Common myeloid progenitor, CD34-positive (primary cell): ENCODE results near the gene CHRND.

Source experiments
- CTCF ChIA-PET: fragments of 350-600 bp; sonication (Branson Sonifier 250); formaldehyde crosslinking; loops from one replicate; lab custom pipeline; 2021; ENCODE audit warnings: antibody characterized with exemption; lab: Charles Lee
- POLR2A ChIA-PET: fragments of 350-600 bp; sonication (Branson Sonifier 250); formaldehyde crosslinking; loops from one replicate; lab custom pipeline; 2021; ENCODE audit warnings: antibody characterized with exemption; lab: Charles Lee
- DNase-seq, 3 donors: peaks; one replicate each; pipeline versions ENCODE4 v3.0.0 to v3.0.0-alpha.2; 2013
- H3K27ac ChIP-seq, 2 experiments: 1 replicate in 1 of 2; 2 replicates in 1 of 2; pipeline ENCODE4 v1.7.0; 2013; ENCODE audit warnings: inconsistent platforms in 2 of 2, low read length in 2 of 2, mild to moderate bottlenecking in 2 of 2, low read depth in 1 of 2, moderate library complexity in 1 of 2; ENCODE audit not compliant: severe bottlenecking in 2 of 2, insufficient read depth in 1 of 2, poor library complexity in 1 of 2
- H3K27me3 ChIP-seq, 5 experiments: replicated peaks in 2 of 5; 1 replicate in 3 of 5; 2 replicates in 2 of 5; pipeline versions ENCODE4 v1.6.1 to v1.7.0; 2013; ENCODE audit warnings: low read length in 4 of 5, mild to moderate bottlenecking in 2 of 5, moderate library complexity in 2 of 5, inconsistent platforms in 1 of 5; ENCODE audit not compliant: insufficient read depth in 5 of 5, control insufficient read depth in 4 of 5
- H3K36me3 ChIP-seq, 4 experiments: 1 replicate in 2 of 4; 2 replicates in 2 of 4; pipeline versions ENCODE4 v1.6.1 to v1.7.0; 2013; ENCODE audit warnings: low read length in 3 of 4, control low read depth in 1 of 4, mild to moderate bottlenecking in 1 of 4; ENCODE audit not compliant: control insufficient read depth in 4 of 4, insufficient read depth in 4 of 4
- H3K4me1 ChIP-seq, 4 experiments: 1 replicate in 3 of 4; 2 replicates in 1 of 4; pipeline versions ENCODE4 v1.6.1 to v1.7.1; 2013; ENCODE audit warnings: low read length in 3 of 4, mild to moderate bottlenecking in 3 of 4, control low read depth in 1 of 4, inconsistent platforms in 1 of 4, moderate library complexity in 1 of 4; ENCODE audit not compliant: control insufficient read depth in 4 of 4, insufficient read depth in 4 of 4; ENCODE audit errors: control extremely low read depth in 1 of 4
- H3K4me3 ChIP-seq, 7 experiments: 1 replicate in 4 of 7; 2 replicates in 3 of 7; pipeline versions ENCODE4 v1.5.1 to v1.7.0; 2013; ENCODE audit warnings: mild to moderate bottlenecking in 7 of 7, low read length in 6 of 7, moderate library complexity in 6 of 7, inconsistent platforms in 2 of 7, low read depth in 2 of 7, control low read depth in 1 of 7; ENCODE audit not compliant: insufficient read depth in 4 of 7, control insufficient read depth in 1 of 7; ENCODE audit errors: extremely low read depth in 1 of 7
- H3K9me3 ChIP-seq, 5 experiments: 1 replicate in 4 of 5; 2 replicates in 1 of 5; pipeline versions ENCODE4 v1.6.1 to v1.7.1; 2013; ENCODE audit warnings: low read length in 4 of 5, mild to moderate bottlenecking in 2 of 5, inconsistent platforms in 1 of 5, low read depth in 1 of 5, moderate library complexity in 1 of 5; ENCODE audit not compliant: control insufficient read depth in 4 of 5, insufficient read depth in 2 of 5; ENCODE audit errors: control extremely low read depth in 1 of 5
- WGBS: methylation state at CpG from one replicate; pipeline ENCODE4 v1.1.5; 2013; ENCODE audit not compliant: insufficient coverage; 5-methylcytosine and 5-hydroxymethylcytosine counted together

CHRND gene

DNA sequence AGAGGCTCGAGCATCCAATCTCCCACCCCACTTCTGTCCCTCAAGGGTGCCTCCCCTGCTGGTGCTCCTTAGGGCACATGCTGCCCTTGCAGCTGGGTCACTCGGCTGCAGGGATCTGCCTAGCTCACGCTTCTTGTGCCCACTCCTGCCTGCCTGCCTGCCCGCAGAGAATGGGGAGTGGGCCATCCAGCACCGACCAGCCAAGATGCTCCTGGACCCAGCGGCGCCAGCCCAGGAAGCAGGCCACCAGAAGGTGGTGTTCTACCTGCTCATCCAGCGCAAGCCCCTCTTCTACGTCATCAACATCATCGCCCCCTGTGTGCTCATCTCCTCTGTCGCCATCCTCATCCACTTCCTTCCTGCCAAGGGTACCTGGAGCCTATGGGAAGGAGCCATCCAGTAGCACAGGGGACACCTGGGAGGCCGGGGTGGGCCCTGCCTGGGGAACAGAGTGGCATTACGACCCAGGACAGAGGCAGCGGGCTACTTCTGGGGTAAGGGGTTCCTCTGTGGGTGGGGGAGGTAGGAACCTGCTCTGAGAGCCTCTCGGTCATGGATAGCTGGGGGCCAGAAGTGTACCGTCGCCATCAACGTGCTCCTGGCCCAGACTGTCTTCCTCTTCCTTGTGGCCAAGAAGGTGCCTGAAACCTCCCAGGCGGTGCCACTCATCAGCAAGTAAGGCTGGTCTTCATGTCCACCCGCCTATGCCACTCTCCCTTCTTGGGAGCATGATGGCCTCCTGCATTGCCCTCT is 16.9 kb downstream of the CHRND start:
- CTCF ChIA-PET = interaction anchor here (0.6 kb wide), 1 partner anchor 207 kb away, joined by 3 read pairs; no protein-coding TSS in a partner anchor
- Histone ChIP-seq H3K9me3 (peaks cover 0 to 1% (median 0%) of the 10 kb centered on the region in 5 experiments), H3K4me1 (peaks cover 0 to 28% (median 9%) of the 10 kb centered on the region in 4 experiments), H3K27ac (no peak overlapping the region), H3K4me3 (no peak overlapping the region), H3K36me3 (peaks cover 7 to 23% (median 15%) of the 10 kb centered on the region in 4 experiments), H3K27me3 (peaks cover 0 to 11% (median 0%) of the 10 kb centered on the region in 5 experiments)
- DNase-seq = no peak
- 95% methylated on average over 19 of the region's 20 CpGs for WGBS
- POLR2A ChIA-PET = no interaction called here

DNA sequence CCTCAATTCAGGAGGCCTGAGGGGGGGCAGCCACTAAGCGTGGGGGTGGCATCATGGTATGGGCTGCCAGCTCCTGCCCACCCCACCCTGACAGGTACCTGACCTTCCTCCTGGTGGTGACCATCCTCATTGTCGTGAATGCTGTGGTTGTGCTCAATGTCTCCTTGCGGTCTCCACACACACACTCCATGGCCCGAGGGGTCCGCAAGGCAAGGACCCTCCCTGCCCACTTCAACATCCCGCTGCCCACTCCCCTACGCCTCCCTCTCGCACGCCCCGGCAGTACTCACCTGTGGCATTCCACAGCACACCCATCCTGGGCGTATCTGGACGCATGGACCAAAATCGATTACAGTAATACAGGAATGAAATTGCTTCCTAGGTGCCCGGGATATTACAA is 17.5 kb downstream of the CHRND start:
- DNase-seq = no peak
- Histone ChIP-seq H3K36me3 (peaks cover 7 to 23% (median 15%) of the 10 kb centered on the region in 4 experiments), H3K27me3 (peaks cover 0 to 10% (median 0%) of the 10 kb centered on the region in 5 experiments), H3K4me1 (peaks cover 0 to 25% (median 9%) of the 10 kb centered on the region in 4 experiments), H3K4me3 (no peak overlapping the region), H3K27ac (no peak overlapping the region), H3K9me3 (peaks cover 0 to 1% (median 0%) of the 10 kb centered on the region in 5 experiments)
- CTCF ChIA-PET = no interaction called here
- POLR2A ChIA-PET = no interaction called here
- WGBS = 88% methylated on average over 13 of the region's 14 CpGs

DNA sequence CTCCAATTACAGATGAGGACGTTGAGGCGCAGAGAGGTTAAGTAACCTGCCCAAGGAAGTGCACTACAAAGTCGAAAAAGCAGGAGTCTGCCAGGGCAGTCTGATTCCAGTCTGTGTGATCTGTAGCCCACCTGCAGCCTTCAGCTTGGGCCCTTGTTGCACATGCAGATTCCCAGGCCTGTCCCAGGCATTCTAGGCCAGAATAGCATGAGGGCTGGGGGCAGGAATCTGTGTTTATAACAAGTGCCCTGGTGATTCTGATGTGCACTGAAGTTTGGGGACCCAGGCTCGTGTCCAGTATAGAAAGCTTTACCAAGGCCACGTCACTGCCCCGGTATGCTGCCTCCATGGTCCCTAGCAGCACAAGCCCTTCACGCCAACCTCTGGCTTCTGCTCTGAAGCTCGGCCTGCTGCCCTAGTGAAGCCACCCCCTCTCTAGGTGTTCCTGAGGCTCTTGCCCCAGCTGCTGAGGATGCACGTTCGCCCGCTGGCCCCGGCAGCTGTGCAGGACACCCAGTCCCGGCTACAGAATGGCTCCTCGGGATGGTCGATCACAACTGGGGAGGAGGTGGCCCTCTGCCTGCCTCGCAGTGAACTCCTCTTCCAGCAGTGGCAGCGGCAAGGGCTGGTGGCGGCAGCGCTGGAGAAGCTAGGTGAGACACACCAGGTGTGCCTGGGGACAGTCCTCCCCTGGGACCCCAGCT is 18.1 kb downstream of the CHRND start:
- 98% methylated on average over 15 of the region's 19 CpGs for WGBS
- ChIA-PET CTCF (no interaction called here), POLR2A (no interaction called here)
- Histone ChIP-seq H3K27me3 (peaks cover 0 to 10% (median 0%) of the 10 kb centered on the region in 5 experiments), H3K27ac (no peak overlapping the region), H3K4me3 (no peak overlapping the region), H3K36me3 (peaks cover 7 to 23% (median 15%) of the 10 kb centered on the region in 4 experiments), H3K4me1 (peaks cover 0 to 19% (median 9%) of the 10 kb centered on the region in 4 experiments), H3K9me3 (peaks cover 0 to 4% (median 0%) of the 10 kb centered on the region in 5 experiments)
- no peak for DNase-seq

DNA sequence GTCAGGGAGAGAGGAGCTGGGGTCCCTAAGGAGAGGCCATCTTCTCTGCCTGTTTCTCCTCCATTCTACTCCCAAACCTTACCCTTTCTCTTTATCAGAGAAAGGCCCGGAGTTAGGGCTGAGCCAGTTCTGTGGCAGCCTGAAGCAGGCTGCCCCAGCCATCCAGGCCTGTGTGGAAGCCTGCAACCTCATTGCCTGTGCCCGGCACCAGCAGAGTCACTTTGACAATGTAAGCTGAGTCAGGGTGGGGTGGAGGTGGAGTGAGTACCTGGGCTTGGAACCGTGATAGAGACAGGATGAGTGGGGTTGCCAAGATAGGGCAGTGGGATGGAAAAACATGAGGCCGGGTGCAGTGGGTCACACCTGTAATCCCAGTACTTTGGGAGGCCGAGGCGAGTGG is 18.7 kb downstream of the CHRND start:
- Histone ChIP-seq H3K27me3 (peaks cover 0 to 4% (median 0%) of the 10 kb centered on the region in 5 experiments), H3K9me3 (peaks cover 0 to 4% (median 0%) of the 10 kb centered on the region in 5 experiments), H3K4me3 (no peak overlapping the region), H3K36me3 (peaks cover 7 to 23% (median 15%) of the 10 kb centered on the region in 4 experiments), H3K27ac (no peak overlapping the region), H3K4me1 (peaks cover 0 to 15% (median 11%) of the 10 kb centered on the region in 4 experiments)
- 100% methylated on average over 3 of the region's 6 CpGs for WGBS
- ChIA-PET POLR2A (no interaction called here), CTCF (no interaction called here)
- no peak for DNase-seq

DNA sequence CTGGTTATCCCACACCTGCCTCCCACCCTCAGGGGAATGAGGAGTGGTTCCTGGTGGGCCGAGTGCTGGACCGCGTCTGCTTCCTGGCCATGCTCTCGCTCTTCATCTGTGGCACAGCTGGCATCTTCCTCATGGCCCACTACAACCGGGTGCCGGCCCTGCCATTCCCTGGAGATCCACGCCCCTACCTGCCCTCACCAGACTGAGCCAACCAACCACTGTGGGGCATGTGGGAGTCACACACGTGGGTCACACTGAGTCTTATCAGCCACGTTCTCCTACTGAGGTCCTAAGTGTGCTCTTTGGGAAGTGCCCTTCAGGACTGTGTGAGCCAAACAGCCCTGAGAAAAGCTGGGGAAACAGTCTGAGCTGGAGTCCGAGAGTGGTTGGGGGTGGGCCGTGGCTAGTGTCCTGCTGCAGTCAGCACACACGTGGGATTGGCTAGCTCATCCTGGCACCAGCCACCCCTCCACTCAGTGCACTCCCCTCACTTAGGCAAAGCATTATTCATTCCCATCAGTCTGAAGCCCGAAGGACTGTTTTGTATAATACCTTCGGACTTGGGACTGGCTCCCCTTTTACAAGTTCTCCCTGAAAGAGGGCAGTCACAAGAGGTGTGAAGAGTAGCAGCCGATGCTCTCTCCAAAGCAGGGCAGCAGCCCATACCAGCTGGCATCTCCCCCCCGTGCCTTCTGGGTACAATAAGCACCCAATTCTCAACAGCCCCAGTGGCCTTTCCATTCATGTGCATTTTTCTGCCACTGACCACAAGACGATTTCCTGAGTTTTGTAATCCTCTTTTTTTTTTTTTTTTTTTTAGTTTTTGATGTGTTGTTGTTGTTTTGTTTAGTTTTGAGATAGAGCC is 19.8 kb downstream of the CHRND start:
- DNase-seq = no peak
- Histone ChIP-seq H3K27me3 (no peaks in the 10 kb centered on the region), H3K9me3 (peaks cover 0 to 4% (median 0%) of the 10 kb centered on the region in 5 experiments), H3K36me3 (peaks cover 7 to 23% (median 15%) of the 10 kb centered on the region in 4 experiments), H3K27ac (no peak overlapping the region), H3K4me1 (peaks cover 0 to 20% (median 10%) of the 10 kb centered on the region in 4 experiments), H3K4me3 (no peak overlapping the region)
- CTCF ChIA-PET = interaction anchor here (1.2 to 2.8 kb wide), 2 partner anchors 22 to 70 kb away, joined by 3 to 7 read pairs; no protein-coding TSS in a partner anchor
- WGBS = 94% methylated on average over 13 of the region's 17 CpGs
- POLR2A ChIA-PET = interaction anchor here (0.5 kb wide), 1 partner anchor 864 kb away, joined by 3 read pairs; no protein-coding TSS in a partner anchor

DNA sequence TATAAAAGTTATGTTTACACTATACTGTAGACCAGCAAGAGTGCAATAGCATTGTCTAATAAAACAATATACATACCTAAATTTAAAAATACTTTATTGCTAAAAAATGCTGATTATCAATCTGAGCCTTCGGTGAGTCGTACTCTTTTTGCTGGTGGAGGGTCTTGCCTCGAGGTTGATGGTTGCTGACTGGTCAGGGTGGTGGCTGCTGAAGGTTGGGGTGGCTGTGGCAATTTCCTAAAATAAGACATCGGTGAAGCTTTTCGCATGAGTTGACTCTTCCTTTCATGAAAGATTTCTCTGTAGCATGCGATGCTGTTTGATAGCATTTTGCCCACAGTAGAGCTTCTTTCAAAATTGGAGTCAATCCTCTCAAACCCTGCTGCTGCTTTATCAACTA is 22.0 kb downstream of the CHRND start:
- POLR2A ChIA-PET = no interaction called here
- CTCF ChIA-PET = no interaction called here
- no peak overlapping the region for H3K27ac ChIP-seq
- DNase-seq = no peak
- peaks cover 7 to 23% (median 18%) of the 10 kb centered on the region in 4 experiments for H3K36me3 ChIP-seq
- H3K4me3 ChIP-seq = no peak overlapping the region
- no peaks in the 10 kb centered on the region for H3K27me3 ChIP-seq
- H3K4me1 ChIP-seq = peaks cover 5 to 22% (median 15%) of the 10 kb centered on the region in 4 experiments
- 97% methylated on average over 6 of the region's 6 CpGs for WGBS
- peaks cover 0 to 4% (median 0%) of the 10 kb centered on the region in 5 experiments for H3K9me3 ChIP-seq
